Measurements from ENCODE around the gene LARGE1.

DNA sequence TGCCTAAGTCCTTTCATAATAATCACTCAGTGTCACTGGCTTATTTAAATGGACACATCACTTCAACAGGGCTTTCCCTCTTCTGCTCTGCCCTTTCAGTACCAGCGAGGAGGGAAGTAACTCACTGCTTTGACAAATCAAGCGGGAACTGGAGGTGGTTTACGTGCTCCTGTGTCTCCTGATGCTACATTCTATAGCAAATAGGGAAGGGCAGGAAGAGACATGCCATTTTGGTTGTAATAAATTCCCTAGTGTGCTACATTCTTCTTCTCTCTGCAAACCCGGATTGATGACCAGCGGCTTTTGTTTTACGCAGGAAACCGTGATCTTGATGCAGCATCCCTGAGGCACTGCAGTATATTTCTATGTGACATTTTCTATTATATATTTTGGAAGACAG lies 491.0 kb downstream of the LARGE1 start:
- TF ChIP-seq, protein P1, sequence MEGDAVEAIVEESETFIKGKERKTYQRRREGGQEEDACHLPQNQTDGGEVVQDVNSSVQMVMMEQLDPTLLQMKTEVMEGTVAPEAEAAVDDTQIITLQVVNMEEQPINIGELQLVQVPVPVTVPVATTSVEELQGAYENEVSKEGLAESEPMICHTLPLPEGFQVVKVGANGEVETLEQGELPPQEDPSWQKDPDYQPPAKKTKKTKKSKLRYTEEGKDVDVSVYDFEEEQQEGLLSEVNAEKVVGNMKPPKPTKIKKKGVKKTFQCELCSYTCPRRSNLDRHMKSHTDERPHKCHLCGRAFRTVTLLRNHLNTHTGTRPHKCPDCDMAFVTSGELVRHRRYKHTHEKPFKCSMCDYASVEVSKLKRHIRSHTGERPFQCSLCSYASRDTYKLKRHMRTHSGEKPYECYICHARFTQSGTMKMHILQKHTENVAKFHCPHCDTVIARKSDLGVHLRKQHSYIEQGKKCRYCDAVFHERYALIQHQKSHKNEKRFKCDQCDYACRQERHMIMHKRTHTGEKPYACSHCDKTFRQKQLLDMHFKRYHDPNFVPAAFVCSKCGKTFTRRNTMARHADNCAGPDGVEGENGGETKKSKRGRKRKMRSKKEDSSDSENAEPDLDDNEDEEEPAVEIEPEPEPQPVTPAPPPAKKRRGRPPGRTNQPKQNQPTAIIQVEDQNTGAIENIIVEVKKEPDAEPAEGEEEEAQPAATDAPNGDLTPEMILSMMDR (IDR thresholded peaks at IDR 0.05; ENCODE audit: insufficient read depth, low read length, poor library complexity, severe bottlenecking), result no peak
- no peak for TF ChIP-seq EZH2phosphoT487 (conservative IDR thresholded peaks at IDR 0.05; ENCODE audit: low read length)

All from SU-DHL-6 (cell line).